ENCODE data around the gene GPR137. TPM values are rescaled to one million over a fixed set of nuclear protein-coding genes. Genes with fewer than 3 reads are reported as not detected.

GPR137 gene
- total and polyA plus RNA-seq, 8 donors, result 2.9 to 58.8 (median 20.0) TPM

- no peaks in the 10 kb centered on the region for H3K27me3 ChIP-seq
- TF ChIP-seq CTCF (IDR thresholded peaks at IDR 0.05) (no peak), POLR2A (IDR thresholded peaks at IDR 0.05) (no peak), POLR2AphosphoS5 (IDR thresholded peaks at IDR 0.05) (no peak)
- no peaks in the 10 kb centered on the region for H3K9me3 ChIP-seq
- peaks cover 13 to 47% (median 44%) of the 10 kb centered on the region in 4 donors for H3K36me3 ChIP-seq
- no peak for DNase-seq
- whole genome bisulfite sequencing, 5 donors, result 61 to 90% (median 87%) methylated on average over 12 to 15 of the region's 15 CpGs
- peaks cover 12 to 41% (median 38%) of the 10 kb centered on the region in 4 donors for H3K4me1 ChIP-seq
- peak overlapping the region; percentile 14 to 96 (median 36) for H3K27ac ChIP-seq
- intact Hi-C loops (cut with DNase I; ENCODE audit: low total_unique reads), result no loop called here
- no peak overlapping the region for H3K4me3 ChIP-seq
Observed at GRCh38 chr11:64275031-64275800, 10.4 kb upstream of the GPR137 start.

- Histone ChIP-seq H3K4me3 (no peak overlapping the region), H3K27ac (peak overlapping the region in 3 of 5 donors; percentile 18 to 96 (median 33)), H3K36me3 (peaks cover 13 to 51% (median 47%) of the 10 kb centered on the region in 4 donors), H3K4me1 (peaks cover 12 to 41% (median 40%) of the 10 kb centered on the region in 4 donors), H3K9me3 (no peaks in the 10 kb centered on the region), H3K27me3 (no peaks in the 10 kb centered on the region)
- WGBS, 5 donors, result 55 to 70% (median 59%) methylated on average over 1 to 2 of the region's 2 CpGs
- DNase-seq, result no peak
- intact Hi-C loops (cut with DNase I; ENCODE audit: low total_unique reads), result no loop called here
- no peak for TF ChIP-seq EP300 (IDR thresholded peaks at IDR 0.05)
- no peak for TF ChIP-seq CTCF (IDR thresholded peaks at IDR 0.05)
- no peak for TF ChIP-seq POLR2A (IDR thresholded peaks at IDR 0.05)
- TF ChIP-seq POLR2AphosphoS5 (IDR thresholded peaks at IDR 0.05), result no peak
Observed at GRCh38 chr11:64275841-64276240, 9.8 kb upstream of the GPR137 start.

GRCh38 chr11:64276653-64277431 is 8.8 kb upstream of the GPR137 start:
- Histone ChIP-seq H3K4me1 (peaks cover 8 to 45% (median 40%) of the 10 kb centered on the region in 4 donors), H3K4me3 (no peak overlapping the region), H3K36me3 (peaks cover 15 to 60% (median 55%) of the 10 kb centered on the region in 4 donors), H3K27me3 (no peaks in the 10 kb centered on the region), H3K9me3 (no peaks in the 10 kb centered on the region), H3K27ac (peak overlapping the region in 4 of 5 donors; percentile 24 to 53 (median 33))
- WGBS, 5 donors, result 58 to 71% (median 65%) methylated on average over 12 to 17 of the region's 17 CpGs
- intact Hi-C loops (cut with DNase I; ENCODE audit: low total_unique reads), result no loop called here
- TF ChIP-seq EP300 (IDR thresholded peaks at IDR 0.05), result no peak
- peak in 1 of 2 donors; percentile 56 for DNase-seq

DNA sequence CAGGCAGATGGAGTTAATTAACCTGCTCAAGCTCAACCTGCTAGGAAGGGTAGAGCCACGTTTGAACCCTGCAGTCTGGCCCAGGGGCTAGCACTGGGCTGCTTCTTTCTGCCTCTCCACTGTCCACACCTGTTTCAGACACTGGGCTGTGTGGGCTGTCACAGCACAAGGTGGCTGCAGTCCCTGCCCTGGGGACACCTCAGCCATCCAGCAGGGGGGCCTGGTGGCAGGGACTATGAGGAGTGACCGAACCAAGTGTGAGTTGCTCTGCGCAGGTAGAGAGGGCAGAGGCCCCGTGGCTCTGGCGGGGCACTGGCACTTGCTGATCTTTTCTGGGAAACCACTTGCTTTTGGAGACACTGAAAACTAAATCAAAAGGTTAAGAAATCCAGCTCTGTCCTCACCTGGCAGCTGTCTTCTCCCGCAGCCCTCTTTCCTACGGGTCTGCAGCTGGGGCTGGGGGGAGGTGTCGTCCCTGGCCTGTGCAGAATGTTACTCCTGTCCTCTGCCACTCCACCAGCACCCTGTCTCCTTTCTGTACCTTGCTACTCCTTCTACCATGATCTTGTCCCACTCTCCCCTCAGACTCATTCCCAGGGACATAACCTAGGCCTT is 7.0 kb upstream of the GPR137 start:
- H3K27ac ChIP-seq, result no peak overlapping the region
- 80 to 88% (median 84%) methylated on average over 8 of the region's 8 CpGs for WGBS, 5 donors
- DNase-seq, result no peak
- H3K9me3 ChIP-seq, result no peaks in the 10 kb centered on the region
- H3K4me1 ChIP-seq, result peaks cover 7 to 45% (median 43%) of the 10 kb centered on the region in 4 donors
- TF ChIP-seq POLR2AphosphoS5 (IDR thresholded peaks at IDR 0.05) (no peak), EP300 (IDR thresholded peaks at IDR 0.05) (no peak), POLR2A (IDR thresholded peaks at IDR 0.05) (no peak), CTCF (IDR thresholded peaks at IDR 0.05) (no peak)
- H3K4me3 ChIP-seq, result no peak overlapping the region
- intact Hi-C loops (cut with DNase I; ENCODE audit: low total_unique reads), result no loop called here
- H3K27me3 ChIP-seq, result no peaks in the 10 kb centered on the region
- H3K36me3 ChIP-seq, result peaks cover 16 to 67% (median 62%) of the 10 kb centered on the region in 4 donors

All from stomach (tissue), 9 donors.